ENCODE measurements around the gene REG1B. TPM values are rescaled to one million over a fixed set of nuclear protein-coding genes. Genes with fewer than 3 reads are reported as not detected.
A peak's percentile ranks its signal among the peaks of the same experiment; 100 is the strongest.
"Not testable (repeated sequence)": the region's sequence is repeated elsewhere in the genome, so short reads cannot be mapped to it uniquely, and the experiment has no call there.

The REG1B gene
- total RNA-seq, 1 experiment from 2014 or later: not detected

- no peak for DNase-seq (ENCODE audit: low read depth)
Observed at GRCh38 chr2:79084495-79085135, 3.2 kb downstream of the REG1B start.

- DNase-seq (ENCODE audit: low read depth): no peak
Observed at GRCh38 chr2:79083597-79084251, 4.1 kb downstream of the REG1B start.

GRCh38 chr2:79082987-79083386 is 4.8 kb downstream of the REG1B start:
- no peak for DNase-seq (ENCODE audit: low read depth)

DNA sequence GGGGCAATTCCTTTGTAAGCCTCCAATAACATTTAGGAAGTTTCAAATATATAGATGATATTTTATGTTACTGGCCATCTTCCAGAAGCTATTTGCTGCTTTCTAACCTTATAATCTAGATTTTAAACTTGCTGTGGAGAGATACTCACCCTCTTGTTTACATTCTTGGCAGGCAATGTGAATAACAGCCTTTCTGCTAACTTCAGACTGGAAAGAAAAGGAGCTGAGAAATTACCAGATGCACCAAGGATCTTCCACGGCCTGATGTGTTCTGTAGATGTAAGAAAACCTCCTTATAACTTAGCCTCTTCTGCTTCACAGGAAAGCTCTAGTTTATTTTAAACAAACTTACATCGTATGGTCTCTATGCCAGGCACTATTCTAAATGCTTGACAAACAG is 16.7 kb downstream of the REG1B start:
- DNase-seq (ENCODE audit: low read depth): no peak

- no peak for DNase-seq (ENCODE audit: low read depth)
Observed at GRCh38 chr2:79065201-79065600, 22.6 kb downstream of the REG1B start.

DNA sequence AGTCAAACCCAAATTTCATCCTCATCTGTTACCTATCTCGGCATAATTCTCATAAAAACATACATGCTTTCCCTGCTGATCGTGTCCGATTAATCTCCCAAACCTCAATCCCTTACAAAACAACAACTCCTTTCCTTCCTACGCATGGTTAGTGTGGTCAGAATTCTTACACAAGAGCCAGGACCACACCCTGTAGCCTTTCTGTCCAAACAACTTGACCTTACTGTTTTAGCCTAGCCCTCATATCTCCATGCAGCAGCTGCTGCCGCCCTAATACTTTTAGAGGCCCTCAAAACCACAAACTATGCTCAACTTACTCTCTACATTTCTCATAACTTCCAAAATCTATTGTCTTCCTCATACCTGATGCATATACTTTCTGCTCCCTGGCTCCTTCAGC is 33.0 kb downstream of the REG1B start:
- DNase-seq (ENCODE audit: low read depth): not testable (repeated sequence)

DNA sequence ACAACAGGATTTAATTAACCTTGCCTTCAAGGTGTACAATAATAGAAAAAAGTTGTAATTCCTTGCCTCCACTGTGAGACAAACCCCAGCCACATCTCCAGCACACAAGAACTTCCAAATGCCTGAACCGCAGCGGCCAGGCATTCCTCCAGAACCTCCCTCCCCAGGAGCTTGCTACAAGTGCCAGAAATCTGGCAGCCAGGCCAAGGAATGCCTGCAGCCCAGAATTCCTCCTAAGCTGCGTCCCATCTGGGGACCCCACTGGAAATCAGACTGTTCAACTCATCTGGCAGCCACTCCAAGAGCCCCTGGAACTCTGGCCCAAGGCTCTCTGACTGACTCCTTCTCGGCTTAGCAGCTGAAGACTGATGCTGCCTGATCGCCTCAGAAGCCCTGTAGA is 34.3 kb downstream of the REG1B start:
- not testable (repeated sequence) for DNase-seq (ENCODE audit: low read depth)

GRCh38 chr2:79041032-79041448 is 46.8 kb downstream of the REG1B start:
- DNase-seq (ENCODE audit: low read depth): peak; percentile 10

- DNase-seq (ENCODE audit: low read depth): no peak
Observed at GRCh38 chr2:79039944-79040343, 47.8 kb downstream of the REG1B start.

Other genes starting within 250 kb of the REG1B start
- 0.23 TPM in 1 of 2 replicates, not detected in the other for gene REG3G, start 62.3 kb downstream of the REG1B start, total RNA-seq (2014; rRNA removed; shearing (Covaris generic))
- not detected in 2 replicates for gene REG1A, start 32.5 kb upstream of the REG1B start, total RNA-seq (2014; rRNA removed; shearing (Covaris generic))
- not detected in 2 replicates for gene REG3A, start 71.8 kb upstream of the REG1B start, total RNA-seq (2014; rRNA removed; shearing (Covaris generic))

Data from HT1080 (cell line).